GM21423 (cell line): ENCODE measurements around the gene CCNB1IP1.
A peak's percentile ranks its signal among the peaks of the same experiment; 100 is the strongest.
"Not testable (repeated sequence)": the region's sequence is repeated elsewhere in the genome, so short reads cannot be mapped to it uniquely, and the experiment has no call there.

Source experiments
- ATAC-seq: cut with Tn5 transposase; IDR thresholded peaks from one replicate; pipeline ENCODE4 v1.9.1; 2021; ENCODE audit warnings: mild to moderate bottlenecking, moderate library complexity; ENCODE audit not compliant: unreplicated experiment

CCNB1IP1 gene

DNA sequence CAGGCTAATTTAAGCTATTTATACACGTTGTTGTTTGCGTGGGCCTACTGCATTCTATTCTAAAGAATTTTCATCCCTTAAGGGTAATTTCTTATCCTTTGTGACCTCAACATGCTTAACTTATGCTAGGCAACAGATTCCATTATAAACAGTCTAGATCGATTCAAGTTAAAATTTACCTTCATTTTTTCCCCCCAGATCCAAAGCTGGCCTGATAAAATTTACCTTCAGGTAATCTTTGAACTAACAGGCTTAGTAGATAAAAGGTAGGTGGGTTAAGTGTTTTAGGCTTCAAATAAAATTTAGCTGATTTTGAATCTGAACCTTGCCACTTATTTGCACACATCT lies 389 bp upstream of the CCNB1IP1 start:
- ATAC-seq: no peak

GRCh38 chr14:20332431-20332787 lies 670 bp downstream of the CCNB1IP1 start:
- no peak for ATAC-seq

GRCh38 chr14:20331053-20331613 lies 1.9 kb downstream of the CCNB1IP1 start:
- ATAC-seq: no peak

- ATAC-seq: no peak
Measured at GRCh38 chr14:20329355-20329754, 3.7 kb downstream of the CCNB1IP1 start.

GRCh38 chr14:20328705-20329104 lies 4.4 kb downstream of the CCNB1IP1 start:
- ATAC-seq: no peak

DNA sequence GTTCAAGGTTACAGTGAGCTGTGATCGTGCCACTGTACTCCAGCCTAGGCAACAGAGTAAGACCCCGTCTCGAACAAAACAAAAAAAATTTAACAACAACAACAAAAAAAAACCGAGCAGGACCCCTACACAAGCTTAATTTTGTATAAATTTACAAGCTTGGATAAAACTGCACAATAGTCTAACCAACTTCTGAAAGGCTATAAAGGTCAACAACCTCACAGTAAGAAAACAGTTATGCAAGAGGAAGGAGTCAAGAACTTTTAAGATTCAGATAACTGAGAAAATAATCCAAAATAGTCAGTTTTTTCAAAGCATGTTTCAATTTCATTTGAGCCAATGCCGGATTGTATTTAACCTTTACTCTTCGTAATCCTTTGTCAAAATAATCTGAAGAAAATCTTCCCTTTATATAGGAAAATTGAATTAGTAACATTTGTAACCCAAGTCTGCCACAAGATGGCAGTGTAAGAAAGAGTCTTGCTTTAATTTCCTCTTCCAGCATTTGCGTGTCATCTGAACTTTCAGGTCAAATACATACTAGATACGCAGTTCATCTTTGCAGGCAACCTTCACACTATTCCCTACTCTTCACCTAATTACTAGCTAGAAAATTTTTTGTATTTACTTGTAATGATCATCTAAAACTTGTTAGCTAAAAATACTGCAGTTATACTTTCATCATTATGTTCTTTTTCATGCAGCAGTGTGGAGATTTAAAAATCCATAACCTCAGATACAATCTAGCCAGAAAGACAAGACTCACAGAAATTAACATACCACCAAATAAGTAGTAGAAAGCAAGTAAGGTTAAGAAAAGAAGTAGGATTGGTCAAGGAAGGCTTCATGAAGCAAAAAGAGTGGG lies 5.8 kb downstream of the CCNB1IP1 start:
- peak; percentile 51 for ATAC-seq

- ATAC-seq: no peak
Measured at GRCh38 chr14:20317720-20318119, 15.4 kb downstream of the CCNB1IP1 start.

DNA sequence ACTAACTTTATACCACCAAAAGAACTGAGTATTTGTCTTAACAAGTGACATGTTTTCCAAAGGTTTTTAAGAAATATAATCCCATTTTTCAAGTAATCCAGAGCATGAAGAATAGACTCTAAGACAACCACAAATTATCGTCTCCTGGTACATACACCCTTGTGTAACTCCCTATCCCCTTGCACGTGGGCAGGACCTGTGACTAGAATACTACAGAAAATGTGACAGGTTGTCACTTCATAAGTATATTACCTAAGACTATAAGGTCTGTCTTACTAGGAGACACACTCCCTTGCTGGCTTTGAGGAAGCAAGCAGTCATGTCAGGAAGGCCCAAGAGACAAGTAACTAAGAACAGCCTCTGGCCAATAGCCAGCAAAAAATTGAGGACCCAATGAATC lies 19.1 kb downstream of the CCNB1IP1 start:
- no peak for ATAC-seq

- no peak for ATAC-seq
Measured at GRCh38 chr14:20306079-20306423, 27.0 kb downstream of the CCNB1IP1 start.

- peak; percentile 95 for ATAC-seq
Measured at GRCh38 chr14:20305265-20306078, 27.6 kb downstream of the CCNB1IP1 start, which contains the start of gene TTC5. TTC5 (minus strand) TSS chr14:20305951; CDS start chr14:20305937, 14 bp downstream.

DNA sequence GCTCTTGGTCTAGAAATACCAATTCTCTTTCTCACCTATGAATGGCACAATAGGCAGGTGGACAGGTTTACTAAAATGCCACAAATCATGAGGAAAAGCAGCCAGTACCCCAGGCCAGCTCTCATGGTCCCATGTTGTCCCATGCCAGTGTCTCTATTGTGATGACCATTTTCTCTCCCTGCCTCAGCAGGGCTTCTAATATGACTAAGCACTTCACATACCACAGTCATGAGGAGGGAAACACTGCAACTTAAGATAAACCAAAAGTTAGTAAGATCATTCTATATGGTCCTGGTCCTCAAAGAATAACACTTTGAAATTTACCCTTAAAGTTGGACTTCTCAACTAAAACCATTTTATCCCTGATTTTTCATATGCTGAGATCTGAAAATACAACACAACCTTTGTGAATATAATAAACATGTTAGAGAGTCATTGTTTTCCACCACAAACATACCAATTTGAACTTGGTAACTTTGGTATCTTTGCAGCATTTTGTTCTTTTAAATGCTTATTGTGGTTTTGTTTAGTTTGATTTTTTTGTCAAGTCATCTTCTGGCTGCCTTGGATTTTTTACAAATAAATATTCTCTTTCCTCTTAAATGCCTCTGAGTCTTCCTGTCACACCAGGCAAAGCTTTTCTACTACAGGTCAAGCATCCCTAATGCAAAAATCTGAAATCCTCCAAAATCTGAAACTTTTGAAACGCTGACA lies 30.9 kb downstream of the CCNB1IP1 start:
- ATAC-seq: no peak

DNA sequence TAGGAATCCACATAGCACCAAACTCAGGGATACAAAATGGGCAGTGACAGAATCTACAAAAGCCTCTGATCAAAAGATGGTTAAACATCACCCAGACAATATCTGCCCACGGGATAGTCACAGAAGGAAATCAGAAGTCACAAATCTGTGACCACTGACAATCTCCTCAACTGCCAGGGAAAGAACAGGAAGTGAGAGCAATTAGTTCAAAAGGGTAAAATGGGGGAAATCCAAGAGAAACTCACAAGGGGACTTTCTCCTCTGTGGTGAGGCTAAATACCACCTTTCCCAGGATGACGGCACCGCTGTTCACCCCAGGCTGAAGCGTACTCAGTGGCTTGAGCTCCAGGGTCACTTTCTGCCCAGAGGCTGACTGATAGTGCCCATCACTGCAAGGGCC lies 38.0 kb downstream of the CCNB1IP1 start:
- peak; percentile 82 for ATAC-seq

DNA sequence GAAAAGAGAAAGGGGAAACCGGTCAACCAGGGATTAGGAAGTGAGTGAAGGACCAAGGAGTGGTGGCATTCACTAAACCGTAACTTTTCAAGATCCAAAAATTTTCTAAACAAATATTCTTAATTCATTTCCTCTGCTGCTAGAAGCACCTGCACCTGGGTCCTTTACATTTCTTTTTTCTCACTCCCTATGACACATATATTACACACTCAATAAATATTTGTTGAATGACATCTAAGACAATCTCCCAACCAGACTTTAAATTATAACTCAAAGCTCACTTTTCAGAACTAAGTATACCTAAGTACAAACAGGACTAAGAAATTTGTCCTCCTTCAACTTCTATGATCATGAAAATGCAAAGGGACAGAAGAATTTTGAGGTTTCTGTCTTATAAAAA lies 38.4 kb downstream of the CCNB1IP1 start:
- no peak for ATAC-seq

GRCh38 chr14:20281998-20282397 lies 51.1 kb downstream of the CCNB1IP1 start:
- not testable (repeated sequence) for ATAC-seq

DNA sequence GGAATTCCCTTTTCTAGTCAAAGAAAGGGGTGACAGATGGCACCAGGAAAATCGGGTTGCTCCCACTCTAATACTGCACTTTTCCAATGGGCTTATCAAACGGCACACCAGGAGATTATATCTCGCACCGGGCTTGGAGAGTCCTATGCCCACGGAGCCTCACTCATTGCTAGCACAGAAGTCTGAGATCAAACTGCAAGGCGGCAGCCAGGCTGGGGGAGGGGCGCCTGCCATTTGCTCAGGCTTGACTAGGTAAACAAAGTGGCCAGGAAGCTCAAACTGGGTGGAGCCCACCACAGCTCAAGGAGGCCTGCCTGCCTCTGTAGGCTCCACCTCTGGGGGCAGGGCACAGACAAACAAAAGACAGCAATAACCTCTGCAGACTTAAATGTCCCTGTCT lies 52.8 kb downstream of the CCNB1IP1 start:
- not testable (repeated sequence) for ATAC-seq

DNA sequence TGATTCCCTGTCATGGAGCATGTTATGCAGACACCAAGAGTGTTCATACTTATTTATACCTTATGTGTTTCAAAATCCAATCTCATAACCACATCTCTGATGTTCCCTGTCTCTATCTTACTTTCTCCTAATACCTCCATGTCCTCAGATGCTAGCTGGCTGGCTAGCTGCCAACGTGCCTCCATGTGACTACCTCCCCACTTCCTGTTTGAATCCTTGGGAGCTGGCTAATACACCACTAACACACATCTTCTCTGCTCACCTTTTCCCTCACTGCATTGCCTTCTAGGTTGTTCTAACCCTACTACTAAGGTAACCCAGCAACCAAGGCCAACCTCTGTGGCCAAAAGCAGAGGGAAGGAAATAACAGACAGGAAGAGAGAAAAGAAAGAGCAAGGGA lies 54.7 kb downstream of the CCNB1IP1 start:
- ATAC-seq: no peak

DNA sequence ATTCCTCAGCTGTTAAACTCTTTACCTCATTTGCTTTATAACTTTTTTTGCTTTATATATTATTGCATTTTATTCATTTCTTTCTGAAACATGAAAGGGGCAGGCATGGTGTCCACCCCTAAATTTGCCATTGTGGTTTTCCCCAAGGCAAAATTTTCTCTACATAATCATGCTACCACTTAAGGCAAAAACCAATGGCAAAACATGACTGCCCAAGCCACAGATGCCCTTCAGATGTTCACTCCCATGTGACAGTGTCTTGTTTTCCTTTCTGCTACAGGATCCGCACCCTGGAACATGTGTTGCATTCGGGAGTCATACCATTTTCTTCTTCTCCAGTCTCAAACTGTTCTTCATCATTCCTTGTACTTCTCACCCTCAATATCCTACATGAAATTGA lies 55.7 kb downstream of the CCNB1IP1 start:
- ATAC-seq: no peak

GRCh38 chr14:20274062-20274461 lies 59.0 kb downstream of the CCNB1IP1 start:
- no peak for ATAC-seq

DNA sequence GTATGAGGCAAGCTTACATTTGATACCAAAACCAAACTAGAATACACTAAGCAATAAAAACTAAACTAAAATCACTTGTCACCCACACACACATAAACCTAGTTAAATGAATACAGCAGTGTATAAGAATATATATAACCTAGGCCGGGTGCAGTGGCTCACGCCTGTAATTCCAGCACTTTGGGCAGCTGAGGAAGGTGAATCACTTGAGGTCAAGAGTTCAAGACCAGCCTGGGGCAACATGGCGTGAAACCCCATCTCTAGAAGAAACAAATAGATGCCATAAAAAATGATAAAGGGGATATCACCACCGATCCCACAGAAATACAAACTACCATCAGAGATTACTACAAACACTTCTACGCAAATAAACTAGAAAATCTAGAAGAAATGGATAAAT lies 68.7 kb downstream of the CCNB1IP1 start:
- ATAC-seq: not testable (repeated sequence)

GRCh38 chr14:20262642-20263128 lies 70.4 kb downstream of the CCNB1IP1 start:
- no peak for ATAC-seq
